HFFc6 (cell line): Measurements from ENCODE around the gene KPNA4. TPM values are rescaled to one million over a fixed set of nuclear protein-coding genes. Genes with fewer than 3 reads are reported as not detected.

ENCODE experiments used
- DNase-seq: peaks from one replicate; pipeline ENCODE4 v3.0.0-alpha.2; 2018
- H3K27ac Mint-ChIP-seq: 2 replicates; pipeline ENCODE4 v1.8.0; 2020; ENCODE audit warnings: mild to moderate bottlenecking, mixed read lengths
- H3K27me3 Mint-ChIP-seq: 2 replicates; pipeline ENCODE4 v1.8.0; 2021; ENCODE audit warnings: mild to moderate bottlenecking, moderate library complexity, mixed read lengths; ENCODE audit not compliant: insufficient read depth
- H3K36me3 Mint-ChIP-seq: 2 replicates; pipeline ENCODE4 v1.8.0; 2021; ENCODE audit warnings: low read depth, mixed read lengths
- H3K4me1 Mint-ChIP-seq: 2 replicates; pipeline ENCODE4 v1.8.0; 2020; ENCODE audit warnings: low read depth, mixed read lengths
- H3K4me3 Mint-ChIP-seq: 2 replicates; pipeline ENCODE4 v1.8.0; 2020; ENCODE audit warnings: mild to moderate bottlenecking, moderate library complexity, mixed read lengths
- H3K9me3 Mint-ChIP-seq: 2 replicates; pipeline ENCODE4 v1.8.0; 2020; ENCODE audit warnings: mild to moderate bottlenecking, mixed read lengths
- long read RNA-seq: library from polyadenylated mRNA; unstranded; transcript quantifications from one replicate; pipeline ENCODE4 v2.0.0, GENCODE V29; 2019
- total RNA-seq, 6 experiments: library from RNA; stranded (reverse); fragmentation: NEBNext Ultra II Directional; extraction: Animal tissue kit (Norgen Biotek cat#: 25700); gene quantifications; 2 replicates in 1 of 6; 3 replicates in 5 of 6; pipeline ENCODE4 v1.2.3, GENCODE V29; 2021
- TF ChIP-seq, protein P1 (sequence below): fragments of 200-600 bp; sonication (generic); IDR thresholded peaks from 2 replicates; pipeline ENCODE4 v1.5.0; 2021; ENCODE audit warnings: antibody characterized with exemption, mild to moderate bottlenecking

Gene KPNA4, protein sequence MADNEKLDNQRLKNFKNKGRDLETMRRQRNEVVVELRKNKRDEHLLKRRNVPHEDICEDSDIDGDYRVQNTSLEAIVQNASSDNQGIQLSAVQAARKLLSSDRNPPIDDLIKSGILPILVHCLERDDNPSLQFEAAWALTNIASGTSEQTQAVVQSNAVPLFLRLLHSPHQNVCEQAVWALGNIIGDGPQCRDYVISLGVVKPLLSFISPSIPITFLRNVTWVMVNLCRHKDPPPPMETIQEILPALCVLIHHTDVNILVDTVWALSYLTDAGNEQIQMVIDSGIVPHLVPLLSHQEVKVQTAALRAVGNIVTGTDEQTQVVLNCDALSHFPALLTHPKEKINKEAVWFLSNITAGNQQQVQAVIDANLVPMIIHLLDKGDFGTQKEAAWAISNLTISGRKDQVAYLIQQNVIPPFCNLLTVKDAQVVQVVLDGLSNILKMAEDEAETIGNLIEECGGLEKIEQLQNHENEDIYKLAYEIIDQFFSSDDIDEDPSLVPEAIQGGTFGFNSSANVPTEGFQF
- total RNA-seq, result 100 to 1,000 TPM in 2 of 6 experiments, 10 to 100 TPM in 4; 72.4 to 113 (median 99.0) TPM
- long read RNA-seq, full-length matches to known transcripts, result 3 of 30 reads
- long read RNA-seq, partial matches to known transcripts, result 11 of 30 reads
- long read RNA-seq, other reads (novel, unspliced or antisense), result 16 of 30 reads

- DNase-seq, result peak; percentile 97
- H3K27ac Mint-ChIP-seq, result peak within 1 kb of the TSS; percentile 100
- peaks cover 32% of the 10 kb centered on the region for H3K36me3 Mint-ChIP-seq
- H3K4me3 Mint-ChIP-seq, result peak within 1 kb of the TSS; percentile 98
- TF ChIP-seq, protein P1, sequence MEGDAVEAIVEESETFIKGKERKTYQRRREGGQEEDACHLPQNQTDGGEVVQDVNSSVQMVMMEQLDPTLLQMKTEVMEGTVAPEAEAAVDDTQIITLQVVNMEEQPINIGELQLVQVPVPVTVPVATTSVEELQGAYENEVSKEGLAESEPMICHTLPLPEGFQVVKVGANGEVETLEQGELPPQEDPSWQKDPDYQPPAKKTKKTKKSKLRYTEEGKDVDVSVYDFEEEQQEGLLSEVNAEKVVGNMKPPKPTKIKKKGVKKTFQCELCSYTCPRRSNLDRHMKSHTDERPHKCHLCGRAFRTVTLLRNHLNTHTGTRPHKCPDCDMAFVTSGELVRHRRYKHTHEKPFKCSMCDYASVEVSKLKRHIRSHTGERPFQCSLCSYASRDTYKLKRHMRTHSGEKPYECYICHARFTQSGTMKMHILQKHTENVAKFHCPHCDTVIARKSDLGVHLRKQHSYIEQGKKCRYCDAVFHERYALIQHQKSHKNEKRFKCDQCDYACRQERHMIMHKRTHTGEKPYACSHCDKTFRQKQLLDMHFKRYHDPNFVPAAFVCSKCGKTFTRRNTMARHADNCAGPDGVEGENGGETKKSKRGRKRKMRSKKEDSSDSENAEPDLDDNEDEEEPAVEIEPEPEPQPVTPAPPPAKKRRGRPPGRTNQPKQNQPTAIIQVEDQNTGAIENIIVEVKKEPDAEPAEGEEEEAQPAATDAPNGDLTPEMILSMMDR, result no peak
- no peaks in the 10 kb centered on the region for H3K27me3 Mint-ChIP-seq
- H3K4me1 Mint-ChIP-seq, result peaks cover 55% of the 10 kb centered on the region
- H3K9me3 Mint-ChIP-seq, result no peaks in the 10 kb centered on the region
These were observed at the start of gene KPNA4 for GRCh38 chr3:160565442-160566403. Gene KPNA4, minus strand, starts transcription at chr3:160565571. Its CDS starts 289 bp downstream, at chr3:160565282.

GRCh38 chr3:160613661-160614060 lies 48.3 kb upstream of the KPNA4 start:
- TF ChIP-seq, protein P1, result no peak
- Mint-ChIP-seq H3K36me3 (no peaks in the 10 kb centered on the region), H3K27me3 (peaks cover 8% of the 10 kb centered on the region)

DNA sequence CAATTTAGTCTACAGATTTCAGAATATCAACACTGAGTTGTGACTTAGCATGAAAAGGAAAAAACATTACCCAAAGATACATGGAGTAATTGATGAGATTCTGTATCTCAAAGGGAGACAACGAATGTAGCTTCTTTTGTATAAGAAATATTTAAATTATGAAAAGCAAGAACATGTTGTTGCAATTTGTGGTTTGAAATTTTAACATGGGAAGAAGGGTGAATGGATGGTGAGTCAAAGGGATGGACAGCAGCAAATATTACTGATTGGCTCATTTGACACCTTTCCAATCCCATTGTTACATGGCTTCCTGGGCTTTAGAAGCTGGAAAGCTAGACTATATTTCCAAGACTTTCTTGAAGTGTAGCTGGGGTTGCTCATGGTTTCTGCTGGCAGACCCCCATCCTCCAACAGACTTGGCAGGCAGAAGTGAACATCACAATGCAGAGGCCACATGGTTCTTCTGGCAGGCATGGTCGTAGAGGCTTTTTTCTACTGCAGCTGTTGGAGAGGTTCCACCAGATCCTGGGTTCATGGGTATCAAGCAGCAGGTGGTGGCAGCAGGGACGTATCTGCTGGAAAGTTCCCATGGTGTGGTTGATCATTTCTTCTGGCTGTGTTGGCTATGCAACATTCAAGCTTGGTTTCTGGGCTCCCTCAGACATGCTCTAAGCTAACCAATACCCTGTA lies 47.2 kb upstream of the KPNA4 start:
- no peak overlapping the region for H3K27ac Mint-ChIP-seq
- no peak for DNase-seq
- no peak overlapping the region for H3K4me3 Mint-ChIP-seq
- H3K4me1 Mint-ChIP-seq, result peaks cover 14% of the 10 kb centered on the region
- TF ChIP-seq, protein P1, result no peak
- no peaks in the 10 kb centered on the region for H3K36me3 Mint-ChIP-seq
- H3K27me3 Mint-ChIP-seq, result peaks cover 8% of the 10 kb centered on the region
- no peaks in the 10 kb centered on the region for H3K9me3 Mint-ChIP-seq

More at GRCh38 chr3:160613661-160614060, 48.3 kb upstream of the KPNA4 start:
- no peak overlapping the region for H3K4me3 Mint-ChIP-seq
- no peak overlapping the region for H3K27ac Mint-ChIP-seq
- H3K4me1 Mint-ChIP-seq, result peaks cover 19% of the 10 kb centered on the region
- H3K9me3 Mint-ChIP-seq, result no peaks in the 10 kb centered on the region
- no peak for DNase-seq

- H3K4me3 Mint-ChIP-seq, result no peak overlapping the region
- no peaks in the 10 kb centered on the region for H3K9me3 Mint-ChIP-seq
- peaks cover 1% of the 10 kb centered on the region for H3K4me1 Mint-ChIP-seq
- TF ChIP-seq, protein P1, result no peak
- H3K36me3 Mint-ChIP-seq, result no peaks in the 10 kb centered on the region
- peaks cover 8% of the 10 kb centered on the region for H3K27me3 Mint-ChIP-seq
- no peak overlapping the region for H3K27ac Mint-ChIP-seq
- DNase-seq, result no peak
These were observed 45.8 kb upstream of the KPNA4 start for GRCh38 chr3:160611141-160611540.
